NB4 (cell line): ENCODE measurements around the gene IL3.

ENCODE experiments used
- CTCF ChIP-seq: IDR thresholded peaks from one replicate; pipeline ENCODE4 v1.5.1; 2012; ENCODE audit warnings: low read depth, low read length
- MAX ChIP-seq: IDR thresholded peaks from 2 replicates; pipeline ENCODE4 v1.6.1; 2011; ENCODE audit warnings: low read depth, low read length
- POLR2A ChIP-seq: IDR thresholded peaks from 2 replicates; pipeline ENCODE4 v1.6.1; 2011; ENCODE audit warnings: mild to moderate bottlenecking; ENCODE audit not compliant: insufficient read length; ENCODE audit errors: extremely low read depth

DNA sequence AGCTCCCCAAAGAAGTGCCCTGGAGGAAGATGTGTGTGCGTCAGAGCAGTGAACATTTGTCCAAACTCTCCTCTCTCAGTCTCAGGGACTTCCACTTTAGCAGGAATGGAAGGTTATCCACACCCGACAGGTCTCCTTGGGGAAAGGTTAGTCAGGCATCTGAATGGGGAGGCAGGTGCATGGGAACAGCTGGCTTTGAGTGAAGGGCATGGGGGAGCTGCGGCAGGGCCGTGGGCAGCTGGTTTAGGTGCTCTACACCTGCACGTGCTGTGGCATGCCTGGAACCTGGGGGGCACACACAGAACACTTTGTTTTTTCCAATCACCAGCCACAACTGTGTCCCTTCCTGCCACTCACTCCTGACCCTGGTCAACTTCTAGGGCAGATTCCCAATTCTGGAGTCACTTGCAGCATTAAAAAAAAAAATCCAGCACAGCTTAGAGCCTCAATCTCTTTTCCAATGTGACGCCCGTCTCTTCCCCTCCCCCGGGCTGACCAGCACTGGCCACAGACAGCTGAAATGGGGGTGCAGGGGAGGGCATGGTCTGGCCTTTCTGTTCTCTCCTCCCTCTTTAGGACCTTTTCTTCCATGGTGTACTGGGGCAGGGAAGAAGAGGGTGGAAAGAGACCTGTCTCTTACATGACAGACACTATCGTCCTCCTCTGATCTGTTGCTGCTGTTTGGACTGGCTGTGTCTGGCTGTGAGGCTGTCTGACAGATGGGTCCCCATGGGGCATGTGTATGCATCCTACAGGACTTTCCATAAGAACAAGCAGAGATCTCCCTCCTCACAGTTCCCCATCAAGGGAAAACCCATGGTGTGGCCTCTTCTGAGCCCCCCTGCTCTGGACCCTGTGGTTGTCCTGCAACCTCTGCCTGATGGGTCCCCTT, 9.5 kb upstream of the IL3 start:
- TF ChIP-seq CTCF, result no peak
- no peak for TF ChIP-seq POLR2A
- TF ChIP-seq MAX, result no peak
